ENCODE data around the gene KANSL1.
A peak's percentile ranks its signal among the peaks of the same experiment; 100 is the strongest.

The KANSL1 gene

DNA sequence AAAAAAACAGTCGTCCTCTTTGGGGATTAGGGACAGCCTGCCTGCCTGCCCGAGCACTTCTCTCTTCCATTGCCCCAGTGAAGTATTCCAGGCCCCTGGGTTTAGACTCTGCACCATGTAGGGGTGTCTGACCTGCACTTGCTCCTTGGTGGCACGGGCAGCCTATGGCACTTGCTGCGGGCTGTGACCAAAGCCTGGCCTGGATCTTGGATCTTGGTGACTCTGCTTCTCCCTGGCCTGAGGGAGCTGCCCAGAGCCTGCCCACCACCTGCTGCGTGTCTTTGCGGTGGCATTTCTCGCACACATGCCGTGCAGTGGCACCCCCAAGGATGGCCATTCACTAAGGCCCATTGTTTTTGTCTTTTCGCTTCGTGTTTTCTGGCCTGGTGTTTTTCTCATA lies 200.3 kb downstream of the KANSL1 start:
- no peak for DNase-seq

DNA sequence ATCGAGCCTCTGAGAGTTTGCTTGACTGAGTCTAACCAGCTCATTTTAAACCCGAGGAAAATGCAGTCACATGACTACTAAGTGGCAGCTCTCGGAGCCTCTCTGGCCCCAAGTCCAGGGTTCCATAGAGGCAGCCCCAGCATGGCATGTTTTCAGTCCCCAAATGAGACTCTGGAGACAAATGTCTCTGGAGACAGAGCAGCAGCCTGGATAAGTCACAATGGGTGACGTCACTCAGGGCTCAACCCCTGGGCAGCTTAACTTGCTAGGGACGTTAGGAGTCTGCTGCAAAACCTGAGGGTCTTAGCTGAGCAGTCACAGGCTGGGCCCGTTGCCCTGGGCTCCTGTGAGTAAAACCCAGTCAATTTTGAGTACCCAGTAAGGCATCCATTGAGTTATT lies 201.1 kb downstream of the KANSL1 start:
- DNase-seq = no peak

DNA sequence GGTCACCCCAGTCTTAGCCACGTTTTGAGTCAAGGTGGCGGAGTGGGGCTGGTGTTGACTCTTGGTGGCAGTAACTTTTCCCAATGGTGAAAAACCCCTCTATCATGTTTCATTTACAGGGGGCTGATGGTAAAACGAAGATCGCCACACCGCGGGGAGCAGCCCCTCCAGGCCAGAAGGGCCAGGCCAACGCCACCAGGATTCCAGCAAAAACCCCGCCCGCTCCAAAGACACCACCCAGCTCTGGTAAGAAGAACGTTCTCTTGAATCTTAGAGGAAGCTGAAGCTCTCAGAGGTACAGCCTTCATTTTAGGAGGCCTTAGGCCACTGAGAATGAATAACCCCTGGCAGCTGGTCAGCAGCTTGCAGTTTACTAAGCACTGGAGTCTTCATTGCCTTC lies 201.9 kb downstream of the KANSL1 start:
- DNase-seq = no peak

DNA sequence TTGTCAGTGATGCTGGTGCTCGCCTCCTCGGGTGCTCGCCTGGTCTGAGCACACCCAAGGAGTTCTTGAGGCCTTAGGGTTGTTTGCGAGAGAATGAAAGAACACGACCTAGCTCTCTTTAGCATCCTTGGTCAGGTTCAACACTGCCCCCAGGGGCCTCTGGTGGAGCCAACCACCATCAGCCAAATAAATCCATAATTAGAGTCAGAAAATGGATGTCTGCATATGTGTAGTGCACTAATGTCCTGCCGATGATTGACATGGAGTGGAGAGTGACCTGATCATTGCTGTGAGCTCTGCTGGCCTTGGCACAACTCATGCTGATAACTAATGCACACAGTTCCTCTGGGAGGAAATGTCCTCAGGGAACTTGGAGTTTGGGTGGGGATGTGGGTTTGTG lies 202.3 kb downstream of the KANSL1 start:
- DNase-seq = peak; percentile 12

DNA sequence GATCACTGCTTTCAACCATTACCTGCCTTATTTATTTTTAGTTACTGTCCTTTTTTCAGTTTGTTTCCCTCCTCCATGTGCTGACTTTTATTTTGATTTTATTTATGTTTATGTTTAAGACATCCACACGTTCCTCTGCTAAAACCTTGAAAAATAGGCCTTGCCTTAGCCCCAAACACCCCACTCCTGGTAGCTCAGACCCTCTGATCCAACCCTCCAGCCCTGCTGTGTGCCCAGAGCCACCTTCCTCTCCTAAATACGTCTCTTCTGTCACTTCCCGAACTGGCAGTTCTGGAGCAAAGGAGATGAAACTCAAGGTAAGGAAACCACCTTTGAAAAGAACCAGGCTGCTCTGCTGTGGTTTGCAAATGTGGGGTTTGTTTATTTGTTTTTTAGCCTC lies 203.5 kb downstream of the KANSL1 start:
- no peak for DNase-seq

DNA sequence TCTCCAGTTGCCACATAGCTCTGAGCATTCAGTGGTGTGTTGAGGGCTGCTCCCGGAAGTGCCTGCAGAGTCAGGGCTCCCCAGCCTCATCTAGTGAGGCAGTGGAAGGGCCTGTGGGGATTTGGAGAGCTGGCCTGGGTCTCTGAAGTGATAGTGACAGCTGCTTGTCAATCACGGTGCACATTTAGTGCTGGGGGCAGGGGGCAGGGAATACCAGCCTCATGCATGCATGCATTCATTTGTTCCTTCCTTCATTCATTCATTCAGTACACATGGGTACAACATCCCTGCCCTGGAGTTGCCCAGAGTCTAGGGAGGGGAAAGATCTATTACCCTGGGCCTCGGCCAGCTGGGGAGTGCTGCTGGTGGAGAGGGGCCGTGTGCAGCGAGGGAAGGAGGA lies 205.5 kb downstream of the KANSL1 start:
- no peak for DNase-seq

DNA sequence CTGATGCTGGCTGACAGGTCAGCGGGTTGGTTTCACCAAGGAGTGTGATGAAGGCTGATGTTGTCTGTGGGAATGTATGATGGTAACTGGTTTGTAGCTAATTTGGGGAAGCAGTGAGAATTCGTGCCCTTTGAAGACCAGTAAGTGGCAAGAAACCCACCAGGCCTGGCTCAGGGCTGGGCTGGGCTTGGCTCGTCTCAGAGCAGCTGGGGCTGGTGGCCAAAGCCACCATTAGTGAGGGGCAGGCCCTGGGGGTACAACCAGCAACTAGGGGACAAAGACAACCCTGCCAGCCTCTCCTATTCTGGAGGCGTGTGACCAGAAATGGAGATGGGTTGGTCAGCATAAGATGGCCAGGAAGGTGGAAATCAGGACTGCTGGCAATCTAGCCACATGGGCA lies 207.2 kb downstream of the KANSL1 start:
- DNase-seq = no peak

DNA sequence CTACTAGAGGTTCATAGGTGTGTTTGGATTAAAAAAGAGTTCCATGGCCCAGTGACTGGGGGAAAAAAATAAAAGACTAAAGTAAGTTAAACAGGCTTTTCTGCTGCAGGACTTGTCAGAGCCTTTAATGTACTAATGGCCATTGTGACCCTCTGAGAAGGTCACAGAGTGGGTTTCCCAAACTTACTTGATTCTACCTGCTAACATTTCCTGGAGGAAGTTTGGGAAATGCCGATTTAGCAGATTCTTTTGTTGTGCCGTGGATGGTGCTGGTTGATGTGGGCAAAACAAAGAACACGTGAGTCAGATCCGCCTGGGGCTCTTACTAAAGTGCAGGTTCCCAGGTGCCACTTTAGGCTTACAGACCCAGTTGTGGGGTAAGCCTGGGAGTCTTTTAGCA lies 207.8 kb downstream of the KANSL1 start:
- no peak for DNase-seq

DNA sequence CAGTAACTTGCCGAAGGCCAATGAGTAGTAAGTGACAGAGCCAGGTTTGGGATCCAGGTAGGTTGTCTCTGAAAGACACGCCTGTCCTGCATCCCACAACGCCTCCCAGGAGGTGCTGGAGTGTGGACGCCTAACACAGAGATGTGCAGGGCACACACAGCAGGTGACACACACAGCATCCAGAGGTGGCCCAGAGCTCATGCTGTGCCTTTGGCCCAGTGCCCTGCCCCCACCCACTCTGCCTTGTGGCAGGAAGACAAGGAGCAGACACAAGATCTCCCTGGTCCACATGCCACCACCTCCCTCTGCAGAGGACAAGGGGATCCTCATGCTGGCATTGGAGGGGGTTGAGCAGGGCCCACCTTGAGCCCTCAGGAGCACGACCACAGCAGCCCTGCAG lies 208.9 kb downstream of the KANSL1 start:
- peak; percentile 21 for DNase-seq

DNA sequence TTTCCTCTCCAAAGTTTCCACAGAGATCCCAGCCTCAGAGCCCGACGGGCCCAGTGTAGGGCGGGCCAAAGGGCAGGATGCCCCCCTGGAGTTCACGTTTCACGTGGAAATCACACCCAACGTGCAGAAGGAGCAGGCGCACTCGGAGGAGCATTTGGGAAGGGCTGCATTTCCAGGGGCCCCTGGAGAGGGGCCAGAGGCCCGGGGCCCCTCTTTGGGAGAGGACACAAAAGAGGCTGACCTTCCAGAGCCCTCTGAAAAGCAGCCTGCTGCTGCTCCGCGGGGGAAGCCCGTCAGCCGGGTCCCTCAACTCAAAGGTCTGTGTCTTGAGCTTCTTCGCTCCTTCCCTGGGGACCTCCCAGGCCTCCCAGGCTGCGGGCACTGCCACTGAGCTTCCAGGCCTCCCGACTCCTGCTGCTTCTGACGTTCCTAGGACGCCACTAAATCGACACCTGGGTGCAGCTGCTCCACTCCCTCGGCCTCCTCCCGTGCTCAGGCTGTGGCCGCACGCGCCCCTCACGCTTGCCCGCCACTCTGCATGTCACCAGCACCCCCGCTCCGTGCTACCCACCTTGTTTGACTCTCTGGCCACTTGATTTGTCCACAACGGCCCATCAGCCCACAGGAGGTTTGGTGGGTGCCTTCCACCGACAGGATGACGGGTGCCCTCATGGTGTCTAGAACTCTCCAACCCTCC lies 209.5 kb downstream of the KANSL1 start:
- no peak for DNase-seq

DNA sequence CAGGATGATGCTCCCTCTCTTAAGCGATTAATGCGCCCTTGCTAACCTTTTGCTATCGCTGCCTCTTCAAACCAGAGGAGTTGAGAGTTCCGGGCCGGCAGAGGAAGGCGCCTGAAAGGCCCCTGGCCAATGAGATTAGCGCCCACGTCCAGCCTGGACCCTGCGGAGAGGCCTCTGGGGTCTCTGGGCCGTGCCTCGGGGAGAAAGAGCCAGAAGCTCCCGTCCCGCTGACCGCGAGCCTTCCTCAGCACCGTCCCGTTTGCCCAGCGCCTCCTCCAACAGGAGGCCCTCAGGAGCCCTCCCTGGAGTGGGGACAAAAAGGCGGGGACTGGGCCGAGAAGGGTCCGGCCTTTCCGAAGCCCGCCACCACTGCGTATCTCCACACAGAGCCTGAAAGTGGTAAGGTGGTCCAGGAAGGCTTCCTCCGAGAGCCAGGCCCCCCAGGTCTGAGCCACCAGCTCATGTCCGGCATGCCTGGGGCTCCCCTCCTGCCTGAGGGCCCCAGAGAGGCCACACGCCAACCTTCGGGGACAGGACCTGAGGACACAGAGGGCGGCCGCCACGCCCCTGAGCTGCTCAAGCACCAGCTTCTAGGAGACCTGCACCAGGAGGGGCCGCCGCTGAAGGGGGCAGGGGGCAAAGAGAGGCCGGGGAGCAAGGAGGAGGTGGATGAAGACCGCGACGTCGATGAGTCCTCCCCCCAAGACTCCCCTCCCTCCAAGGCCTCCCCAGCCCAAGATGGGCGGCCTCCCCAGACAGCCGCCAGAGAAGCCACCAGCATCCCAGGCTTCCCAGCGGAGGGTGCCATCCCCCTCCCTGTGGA lies 210.2 kb downstream of the KANSL1 start:
- DNase-seq = no peak

DNA sequence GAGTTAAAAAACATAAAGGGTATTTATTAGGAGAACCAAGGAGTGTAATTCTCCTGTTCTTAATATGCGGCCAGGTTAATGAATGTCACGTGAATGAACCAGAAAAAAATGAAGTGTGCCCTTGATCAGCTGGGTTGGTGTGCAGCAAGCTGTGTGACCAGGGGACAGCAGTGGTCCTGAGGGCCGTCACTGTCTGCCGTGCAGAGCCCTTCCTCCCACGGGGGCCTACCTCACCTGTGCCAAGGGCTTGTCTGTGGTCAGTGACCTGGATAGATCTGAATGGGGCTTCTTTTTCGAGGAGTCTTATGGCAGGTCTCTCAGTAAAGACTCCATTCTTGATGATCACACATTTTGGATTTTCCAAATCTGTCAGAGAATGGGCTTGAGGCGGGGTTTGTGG lies 211.9 kb downstream of the KANSL1 start:
- no peak for DNase-seq

DNA sequence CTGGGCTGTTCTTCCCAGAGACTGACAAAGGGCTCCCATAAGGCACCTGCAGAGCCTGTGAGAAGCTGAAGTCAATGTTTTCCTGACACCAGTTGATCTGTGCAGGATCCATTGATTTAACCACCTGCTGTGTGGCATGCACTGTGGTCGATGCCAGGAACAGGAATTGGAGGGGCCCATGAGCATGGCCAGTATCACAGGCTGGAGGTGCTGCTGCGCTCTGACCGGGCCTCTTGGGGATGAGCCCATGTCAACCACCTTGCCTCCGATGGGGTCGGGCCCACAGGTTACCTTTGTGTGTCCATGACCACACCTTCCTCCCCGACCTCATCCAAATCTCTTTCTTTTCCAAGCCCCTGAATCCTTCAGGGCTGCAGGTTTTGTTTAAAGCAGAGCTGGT lies 212.4 kb downstream of the KANSL1 start:
- DNase-seq = no peak
